GM23248 (cell line): ENCODE results near the gene MMP17. TPM values are rescaled to one million over a fixed set of nuclear protein-coding genes. Genes with fewer than 3 reads are reported as not detected.
"Not testable (repeated sequence)": the region's sequence is repeated elsewhere in the genome, so short reads cannot be mapped to it uniquely, and the experiment has no call there.

ENCODE experiments used
- DNase-seq: peaks from one replicate; pipeline ENCODE4 v3.0.0-alpha.2; 2015
- H2AFZ ChIP-seq: fragments of 200-600 bp; sonication (generic); 2 replicates; pipeline ENCODE4 v1.6.1; 2016; ENCODE audit warnings: antibody characterized with exemption
- H3F3A ChIP-seq: fragments of 200-600 bp; sonication (generic); 2 replicates; pipeline ENCODE4 v1.6.1; 2016; ENCODE audit warnings: mild to moderate bottlenecking, antibody characterized with exemption, mixed run types; ENCODE audit not compliant: insufficient read depth
- H3K27ac ChIP-seq: fragments of 200-600 bp; sonication (generic); 2 replicates; pipeline ENCODE4 v1.5.1; 2016; ENCODE audit warnings: mild to moderate bottlenecking
- H3K27me3 ChIP-seq: fragments of 200-600 bp; sonication (generic); replicated peaks from 2 replicates; pipeline ENCODE4 v1.6.1; 2016; ENCODE audit warnings: mild to moderate bottlenecking; ENCODE audit not compliant: insufficient read depth
- H3K36me3 ChIP-seq: fragments of 200-600 bp; sonication (generic); 2 replicates; pipeline ENCODE4 v1.6.1; 2016; ENCODE audit warnings: low read depth, mild to moderate bottlenecking
- H3K4me1 ChIP-seq: fragments of 200-600 bp; sonication (generic); 2 replicates; pipeline ENCODE4 v1.6.1; 2016; ENCODE audit warnings: mild to moderate bottlenecking; ENCODE audit not compliant: insufficient read depth
- H3K4me2 ChIP-seq: fragments of 200-600 bp; sonication (generic); one replicate; pipeline ENCODE4 v1.6.1; 2016; ENCODE audit warnings: mild to moderate bottlenecking; ENCODE audit not compliant: unreplicated experiment
- H3K4me3 ChIP-seq: fragments of 200-600 bp; sonication (generic); 2 replicates; pipeline ENCODE4 v1.5.1; 2016; ENCODE audit warnings: mild to moderate bottlenecking
- H3K79me2 ChIP-seq: fragments of 200-600 bp; sonication (generic); 2 replicates; pipeline ENCODE4 v1.6.1; 2016; ENCODE audit warnings: mild to moderate bottlenecking; ENCODE audit not compliant: insufficient read depth
- H3K9ac ChIP-seq: fragments of 200-600 bp; sonication (generic); 2 replicates; pipeline ENCODE4 v1.6.1; 2016; ENCODE audit warnings: mild to moderate bottlenecking
- H3K9me2 ChIP-seq: fragments of 200-600 bp; sonication (generic); 2 replicates; pipeline ENCODE4 v1.6.1; 2016; ENCODE audit warnings: mixed run types, mild to moderate bottlenecking, moderate library complexity; ENCODE audit not compliant: insufficient read depth
- H3K9me3 ChIP-seq: fragments of 200-600 bp; sonication (generic); one replicate; pipeline ENCODE4 v1.6.1; 2017; ENCODE audit warnings: low read depth
- H4K20me1 ChIP-seq: fragments of 200-600 bp; sonication (generic); 2 replicates; pipeline ENCODE4 v1.6.0; 2016; ENCODE audit not compliant: insufficient read depth
- EZH2 ChIP-seq: fragments of 200-600 bp; sonication (generic); IDR thresholded peaks from 2 replicates; pipeline ENCODE4 v1.6.1; 2018; ENCODE audit warnings: antibody characterized with exemption, mild to moderate bottlenecking; ENCODE audit not compliant: insufficient read depth, poor library complexity, severe bottlenecking
- EZH2phosphoT487 ChIP-seq: fragments of 200-600 bp; sonication (generic); IDR thresholded peaks from 2 replicates; pipeline ENCODE4 v1.6.1; 2018; ENCODE audit warnings: antibody characterized with exemption, moderate library complexity, mild to moderate bottlenecking, low read depth; ENCODE audit not compliant: insufficient read depth
- WGBS, 2 experiments: methylation state at CpG; one replicate each; pipeline ENCODE4 v1.1.6; 2015 to 2017; ENCODE audit warnings: low lambda C conversion rate in 2 of 2, low coverage in 1 of 2; ENCODE audit errors: missing lambda C conversion rate in 2 of 2; 5-methylcytosine and 5-hydroxymethylcytosine counted together
- in situ Hi-C: fragments of 300-500 bp; cut with MboI; formaldehyde crosslinking; loops from 2 replicates; pipeline ENCODE4 v1.15.0; 2020
- polyA plus RNA-seq: library from polyadenylated mRNA; unstranded; fragments of >200 nt; fragmentation: Nextera tagmentation; extraction: Ambion mirVana; gene quantifications from 2 replicates; pipeline ENCODE4 v1.2.1, GENCODE V29; 2016
- total RNA-seq: library from RNA; depleted of rRNA; stranded (reverse); fragments of >200 nt; shearing (Covaris generic); gene quantifications from 2 replicates; pipeline ENCODE4 v1.2.3, GENCODE V29; 2014

Gene MMP17
- total and polyA plus RNA-seq, 2 experiments from 2014 or later: 10.1 to 52.1 TPM

GRCh38 chr12:131873293-131873692, 45.1 kb downstream of the MMP17 start:
- WGBS, 2 experiments: 96% methylated on average over 20 to 21 of the region's 21 CpGs
- no peak overlapping the region for H3K4me3 ChIP-seq
- H3K4me1 ChIP-seq: peaks cover 18% of the 10 kb centered on the region
- H3F3A ChIP-seq: peaks cover 6% of the 10 kb centered on the region; the same call in 1 of the 2 replicates
- in situ Hi-C loops: no loop called here
- TF ChIP-seq EZH2: no peak
- no peak for TF ChIP-seq EZH2phosphoT487
- H3K27me3 ChIP-seq: no peaks in the 10 kb centered on the region
- no peak overlapping the region for H3K9ac ChIP-seq
- H3K9me2 ChIP-seq: no peaks in the 10 kb centered on the region
- no peak overlapping the region for H2AFZ ChIP-seq
- H3K9me3 ChIP-seq: no peaks in the 10 kb centered on the region
- no peaks in the 10 kb centered on the region for H4K20me1 ChIP-seq
- no peak overlapping the region for H3K4me2 ChIP-seq
- H3K36me3 ChIP-seq: no peaks in the 10 kb centered on the region
- DNase-seq: no peak
- H3K79me2 ChIP-seq: no peaks in the 10 kb centered on the region
- H3K27ac ChIP-seq: no peak overlapping the region

DNA sequence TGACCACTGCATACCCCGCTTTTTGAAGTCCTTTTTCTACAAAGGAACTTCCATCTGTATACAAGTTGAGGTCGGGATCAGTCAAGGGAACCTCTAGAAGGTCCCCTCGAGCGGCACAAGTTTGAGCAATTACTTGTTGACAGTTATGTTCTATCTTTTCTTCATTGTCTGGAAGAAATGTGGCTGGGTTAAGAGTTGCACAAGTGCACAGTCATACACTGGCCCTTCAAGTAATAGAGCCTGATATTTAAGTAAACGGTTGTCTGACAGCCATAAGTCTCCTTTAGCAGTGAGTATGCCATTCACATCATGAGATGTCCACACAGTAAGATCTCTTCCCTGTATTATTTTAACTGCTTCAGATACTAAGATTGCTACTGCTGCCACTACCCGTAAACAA, 46.8 kb downstream of the MMP17 start:
- H3K9ac ChIP-seq, in situ Hi-C loops, H3K79me2 ChIP-seq, DNase-seq, H3K36me3 ChIP-seq, H3K4me2 ChIP-seq, H3F3A ChIP-seq, H4K20me1 ChIP-seq, H3K9me3 ChIP-seq, H3K9me2 ChIP-seq, H2AFZ ChIP-seq, H3K4me3 ChIP-seq, H3K27ac ChIP-seq, H3K27me3 ChIP-seq: not testable (repeated sequence)
- 78 to 89% methylated on average over 6 of the region's 6 CpGs for WGBS, 2 experiments
- peaks cover 18% of the 10 kb centered on the region for H3K4me1 ChIP-seq

DNA sequence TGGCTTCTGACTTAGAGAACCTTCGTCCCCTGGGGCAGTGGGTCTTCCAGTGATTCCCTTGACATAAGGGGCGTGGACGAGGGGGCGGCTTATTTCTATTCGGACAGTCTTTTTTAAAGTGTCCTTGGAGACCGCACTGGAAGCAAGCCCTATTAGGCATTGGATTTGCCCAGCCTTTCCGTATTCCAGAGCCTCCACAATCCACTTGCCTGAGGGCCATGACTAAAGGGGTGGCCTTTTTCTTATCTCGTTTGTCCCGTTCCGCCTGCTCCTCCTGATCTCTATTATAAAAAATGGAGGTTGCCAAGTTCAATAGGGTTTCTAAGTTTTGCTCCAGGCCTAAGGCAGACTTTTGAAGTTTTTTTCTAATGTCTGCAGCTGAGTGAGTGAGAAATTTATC, 49.0 kb downstream of the MMP17 start:
- 90 to 93% methylated on average over 6 to 10 of the region's 10 CpGs for whole genome bisulfite sequencing, 2 experiments
- H3K36me3 ChIP-seq, H3K79me2 ChIP-seq, in situ Hi-C loops, H2AFZ ChIP-seq, H3K9me2 ChIP-seq, H3K4me3 ChIP-seq, H3K9ac ChIP-seq, H3F3A ChIP-seq, DNase-seq, H3K27ac ChIP-seq, H3K27me3 ChIP-seq, H3K9me3 ChIP-seq, H3K4me2 ChIP-seq, H3K4me1 ChIP-seq, H4K20me1 ChIP-seq: not testable (repeated sequence)

DNA sequence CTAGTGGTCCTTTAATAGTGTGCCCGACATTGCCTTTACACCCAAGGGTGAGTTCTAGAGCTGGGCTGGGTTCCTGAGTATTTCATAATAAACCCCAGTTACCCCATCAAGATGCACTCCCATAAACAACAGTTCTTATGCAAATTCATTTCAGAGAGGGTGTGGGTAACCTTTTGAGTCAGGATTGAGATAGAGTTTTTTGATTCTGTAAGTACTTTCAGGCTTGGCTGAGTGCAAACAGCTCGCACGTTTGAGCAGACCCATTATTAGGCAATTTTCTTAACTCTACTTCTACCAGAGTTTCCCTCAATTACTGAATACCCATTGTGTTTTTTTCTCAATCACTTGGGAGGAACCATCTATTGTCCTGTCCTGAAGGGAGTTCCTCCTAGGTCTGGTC, 50.2 kb downstream of the MMP17 start:
- H3K36me3 ChIP-seq, H4K20me1 ChIP-seq, H3K9me3 ChIP-seq, H2AFZ ChIP-seq, H3K4me3 ChIP-seq, H3K27ac ChIP-seq, H3K4me2 ChIP-seq, H3K79me2 ChIP-seq, H3K4me1 ChIP-seq, in situ Hi-C loops, DNase-seq, H3K27me3 ChIP-seq, H3F3A ChIP-seq, H3K9me2 ChIP-seq, H3K9ac ChIP-seq: not testable (repeated sequence)
- WGBS, 2 experiments: 37 to 47% methylated on average over 3 of the region's 3 CpGs

DNA sequence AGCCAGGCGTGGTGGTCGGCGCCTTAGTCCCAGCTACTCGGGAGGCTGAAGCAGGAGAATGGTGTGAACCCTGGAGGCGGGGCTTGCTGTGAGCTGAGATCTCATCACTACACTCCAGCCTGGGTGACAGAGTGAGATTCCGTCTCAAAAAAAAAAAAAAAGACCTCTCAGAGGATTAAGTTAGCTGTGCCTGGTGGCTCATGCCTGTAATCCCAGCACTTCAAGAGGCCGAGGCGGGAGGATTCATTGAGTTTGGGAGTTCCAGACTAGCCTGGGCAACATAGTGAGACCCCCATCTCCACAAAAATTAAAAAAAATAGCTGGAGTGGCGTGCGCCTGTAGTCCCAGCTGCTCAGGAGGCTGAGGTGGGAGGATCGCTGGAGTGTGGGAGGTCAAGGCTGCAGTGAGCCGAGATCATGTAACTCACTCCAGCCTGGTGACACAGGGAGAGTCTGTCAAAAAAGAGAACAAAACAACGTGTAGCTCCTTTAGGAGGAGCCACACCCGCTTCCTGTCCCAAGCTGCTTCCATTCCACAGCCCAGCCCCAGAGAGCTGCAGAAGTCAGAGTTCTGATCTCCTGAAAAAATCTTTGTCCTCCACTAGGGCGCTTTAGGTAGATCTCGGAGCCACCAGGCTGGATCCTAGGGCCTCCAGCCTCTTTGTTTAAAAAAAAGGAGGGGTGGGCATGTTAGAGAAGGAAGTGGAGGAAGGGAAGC, 54.8 kb downstream of the MMP17 start:
- Histone ChIP-seq H3K4me2 (no peak overlapping the region), H3K9me3 (no peaks in the 10 kb centered on the region), H4K20me1 (no peaks in the 10 kb centered on the region), H3K9me2 (no peaks in the 10 kb centered on the region), H3K36me3 (no peaks in the 10 kb centered on the region), H2AFZ (0 out of 2 replicates have a peak overlapping the region, but pooled peaks have one; percentile 26), H3K27me3 (no peaks in the 10 kb centered on the region), H3K4me1 (no peaks in the 10 kb centered on the region), H3K4me3 (no peak overlapping the region), H3K9ac (no peak overlapping the region), H3K79me2 (no peaks in the 10 kb centered on the region), H3K27ac (no peak overlapping the region), H3F3A (no peaks in the 10 kb centered on the region)
- TF ChIP-seq EZH2phosphoT487 (no peak), EZH2 (no peak)
- no peak for DNase-seq
- WGBS, 2 experiments: 82 to 84% methylated on average over 16 of the region's 16 CpGs
- in situ Hi-C loops: no loop called here
